T1000 (cell line): Measurements from ENCODE around the gene MGAT3.
"Not testable (repeated sequence)": the region's sequence is repeated elsewhere in the genome, so short reads cannot be mapped to it uniquely, and the experiment has no call there.

ENCODE experiments used
- DNase-seq: peaks from one replicate; lab custom pipeline; 2025; ENCODE audit warnings: mixed read lengths; lab: John Stamatoyannopoulos, UW

Gene MGAT3

GRCh38 chr22:39456522-39457197 is at the start of gene MGAT3:
MGAT3 (plus strand) TSS chr22:39457012; CDS start chr22:39487348, 30,336 bp downstream.
- DNase-seq, result no peak

GRCh38 chr22:39408173-39408572 is 48.6 kb upstream of the MGAT3 start:
- DNase-seq, result no peak

- no peak for DNase-seq
Measured at GRCh38 chr22:39408807-39409206, 48.0 kb upstream of the MGAT3 start.

GRCh38 chr22:39409516-39410029 is 47.2 kb upstream of the MGAT3 start:
- no peak for DNase-seq

GRCh38 chr22:39410264-39410663 is 46.5 kb upstream of the MGAT3 start:
- no peak for DNase-seq

- DNase-seq, result not testable (repeated sequence)
Measured at GRCh38 chr22:39411828-39412365, 44.9 kb upstream of the MGAT3 start.

GRCh38 chr22:39413204-39413603 is 43.6 kb upstream of the MGAT3 start:
- not testable (repeated sequence) for DNase-seq

- DNase-seq, result no peak
Measured at GRCh38 chr22:39414377-39414776, 42.4 kb upstream of the MGAT3 start.

GRCh38 chr22:39414886-39415285 is 41.9 kb upstream of the MGAT3 start:
- no peak for DNase-seq

- no peak for DNase-seq
Measured at GRCh38 chr22:39415506-39415905, 41.3 kb upstream of the MGAT3 start.

- no peak for DNase-seq
Measured at GRCh38 chr22:39416319-39416718, 40.5 kb upstream of the MGAT3 start.

GRCh38 chr22:39417641-39418040 is 39.2 kb upstream of the MGAT3 start:
- no peak for DNase-seq

- no peak for DNase-seq
Measured at GRCh38 chr22:39418696-39419095, 38.1 kb upstream of the MGAT3 start.

- DNase-seq, result no peak
Measured at GRCh38 chr22:39419096-39419495, 37.7 kb upstream of the MGAT3 start.

GRCh38 chr22:39419911-39420310 is 36.9 kb upstream of the MGAT3 start:
- DNase-seq, result no peak

GRCh38 chr22:39421691-39422090 is 35.1 kb upstream of the MGAT3 start:
- no peak for DNase-seq

- no peak for DNase-seq
Measured at GRCh38 chr22:39422101-39422500, 34.7 kb upstream of the MGAT3 start.

- no peak for DNase-seq
Measured at GRCh38 chr22:39422721-39423120, 34.1 kb upstream of the MGAT3 start.

- DNase-seq, result no peak
Measured at GRCh38 chr22:39423976-39424375, 32.8 kb upstream of the MGAT3 start.

GRCh38 chr22:39426380-39427043 is 30.3 kb upstream of the MGAT3 start:
- no peak for DNase-seq

GRCh38 chr22:39427751-39428596 is 28.8 kb upstream of the MGAT3 start:
- DNase-seq, result no peak

- DNase-seq, result no peak
Measured at GRCh38 chr22:39428597-39429071, 28.2 kb upstream of the MGAT3 start.
